SH-SY5Y (cell line): ENCODE measurements around the gene PROSER3.

Experiments used
- GATA2 ChIP-seq: IDR thresholded peaks from 2 replicates; pipeline ENCODE4 v1.6.1; 2011; ENCODE audit warnings: mild to moderate bottlenecking, low read depth, low read length
- GATA3 ChIP-seq: IDR thresholded peaks from 2 replicates; pipeline ENCODE4 v1.6.1; 2011; ENCODE audit warnings: low read depth, mild to moderate bottlenecking, low read length, moderate library complexity

DNA sequence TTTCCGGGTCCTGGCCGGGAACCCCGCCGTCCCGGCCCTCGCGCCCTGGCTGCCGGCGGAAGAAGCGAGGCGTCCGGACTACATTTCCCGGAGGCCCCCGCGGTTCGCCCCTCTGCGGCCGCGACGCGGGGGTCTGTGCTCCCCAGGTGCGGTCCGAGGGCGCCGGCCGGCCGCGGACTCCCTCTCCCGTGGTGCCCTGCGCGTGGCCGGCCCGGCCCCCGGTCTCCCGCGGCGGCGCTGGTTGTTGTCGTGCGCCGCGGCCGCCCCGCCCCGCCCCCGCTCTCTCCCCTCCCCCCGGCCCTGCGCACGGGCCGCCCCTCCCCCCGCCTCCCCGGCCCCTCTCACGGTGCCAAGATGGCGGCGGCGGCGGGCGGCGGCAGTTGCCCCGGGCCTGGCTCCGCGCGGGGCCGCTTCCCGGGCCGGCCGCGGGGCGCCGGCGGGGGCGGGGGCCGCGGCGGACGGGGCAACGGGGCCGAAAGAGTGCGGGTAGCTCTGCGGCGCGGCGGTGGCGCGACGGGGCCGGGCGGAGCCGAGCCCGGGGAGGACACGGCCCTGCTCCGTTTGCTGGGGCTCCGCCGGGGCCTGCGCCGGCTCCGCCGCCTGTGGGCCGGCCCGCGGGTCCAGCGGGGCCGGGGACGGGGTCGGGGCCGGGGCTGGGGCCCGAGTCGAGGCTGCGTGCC, 40.2 kb upstream of the PROSER3 start, which contains the start of gene KMT2B:
- TF ChIP-seq GATA3 (no peak), GATA2 (no peak)
